ENCODE measurements around the gene KIF2A. TPM values are rescaled to one million over a fixed set of nuclear protein-coding genes. Genes with fewer than 3 reads are reported as not detected.

Gene KIF2A
- total and polyA plus RNA-seq, 9 of the 15 experiments (the other 6 are each of a cell fraction or from before 2014, with no cell fraction given), result 42.6 to 126 (median 77.6) TPM

GRCh38 chr5:62348723-62349481 lies 42.9 kb downstream of the KIF2A start (continued):
- TF ChIP-seq ZNF318 (IDR thresholded peaks at IDR 0.05; ENCODE audit: borderline replicate concordance in 1 of 2, low read depth in 1 of 2), result no peak
- TF ChIP-seq TEAD4 (IDR thresholded peaks at IDR 0.05; ENCODE audit: low read length), result 0 out of 2 replicates have a peak, but pooled peaks have one; percentile 20
- TF ChIP-seq TEAD4 (CRISPR knock-in tag; IDR thresholded peaks at IDR 0.05; ENCODE audit: borderline replicate concordance), result no peak
- no peak for TF ChIP-seq ZNF24 (IDR thresholded peaks at IDR 0.05)
- TF ChIP-seq ARID1B (IDR thresholded peaks at IDR 0.05), result peak; percentile 55
- no peak for TF ChIP-seq NCOA4 (IDR thresholded peaks at IDR 0.05; ENCODE audit: partially characterized antibody)
- no peak for TF ChIP-seq ZNF57 (CRISPR knock-in tag; IDR thresholded peaks at IDR 0.05)
- TF ChIP-seq E2F5 (CRISPR knock-in tag; IDR thresholded peaks at IDR 0.05), result no peak
- TF ChIP-seq CBFA2T3 (IDR thresholded peaks at IDR 0.05), result peak; percentile 15; the same call in 1 of the 2 replicates
- peak; percentile 30; the same call in 1 of the 2 replicates for TF ChIP-seq TAL1 (IDR thresholded peaks at IDR 0.05)
- TF ChIP-seq TCF3 (CRISPR knock-in tag; IDR thresholded peaks at IDR 0.05), result peak; percentile 66
- TF ChIP-seq U2AF1 (optimal IDR thresholded peaks at IDR 0.05; ENCODE audit: low read depth, low read length), result no peak
- TF ChIP-seq RAD21 (CRISPR knock-in tag; conservative IDR thresholded peaks at IDR 0.05 in 1 of 2, IDR thresholded peaks at IDR 0.05 in 1 of 2), result no peak
- no peak for TF ChIP-seq GABPA (tag; conservative IDR thresholded peaks at IDR 0.05; ENCODE audit: low read depth)
